CD14-positive monocyte (primary cell): Measurements from ENCODE around the gene JAG2. TPM values are rescaled to one million over a fixed set of nuclear protein-coding genes. Genes with fewer than 3 reads are reported as not detected.

Experiments
- DNase-seq, 3 donors: peaks; one replicate each; pipeline ENCODE4 v3.0.0-alpha.2; 2011 to 2022
- H2AFZ ChIP-seq: 2 replicates; pipeline ENCODE4 v1.6.0; 2012; ENCODE audit warnings: mild to moderate bottlenecking, low read depth, low read length, inconsistent platforms; ENCODE audit not compliant: insufficient read depth, poor library complexity, severe bottlenecking
- H3K27ac ChIP-seq, 2 donors: 1 replicate in 1 of 2; 2 replicates in 1 of 2; pipeline ENCODE4 v1.5.1; 2012 to 2013; ENCODE audit warnings: low read length in 2 of 2, control low read depth in 1 of 2, inconsistent platforms in 1 of 2, low read depth in 1 of 2, mild to moderate bottlenecking in 1 of 2
- H3K27me3 ChIP-seq, 2 donors: one replicate each; pipeline versions ENCODE4 v1.6.0 to v1.6.1; 2011 to 2013; ENCODE audit warnings: low read length in 2 of 2; ENCODE audit not compliant: control insufficient read depth in 2 of 2, insufficient read depth in 2 of 2
- H3K36me3 ChIP-seq, 2 donors: replicated peaks in 1 of 2; 1 replicate in 1 of 2; 2 replicates in 1 of 2; pipeline versions ENCODE4 v1.5.1 to v1.6.1; 2012 to 2013; ENCODE audit warnings: low read length in 2 of 2, control low read depth in 1 of 2, inconsistent platforms in 1 of 2, mild to moderate bottlenecking in 1 of 2; ENCODE audit not compliant: insufficient read depth in 2 of 2, control insufficient read depth in 1 of 2
- H3K4me1 ChIP-seq, 2 donors: 1 replicate in 1 of 2; 2 replicates in 1 of 2; pipeline versions ENCODE4 v1.5.1 to v1.6.1; 2012 to 2013; ENCODE audit warnings: low read length in 2 of 2, control low read depth in 1 of 2, inconsistent platforms in 1 of 2, mild to moderate bottlenecking in 1 of 2, moderate library complexity in 1 of 2; ENCODE audit not compliant: insufficient read depth in 2 of 2, control insufficient read depth in 1 of 2
- H3K4me2 ChIP-seq: replicated peaks from 2 replicates; pipeline ENCODE3; 2012; ENCODE audit warnings: low read length, moderate library complexity, mild to moderate bottlenecking; ENCODE audit not compliant: poor library complexity, severe bottlenecking; ENCODE audit errors: extremely low read depth
- H3K4me3 ChIP-seq, 3 experiments: fragments of 200-600 bp in 1 of 3; sonication (generic) in 1 of 3; replicated peaks in 1 of 3; 1 replicate in 2 of 3; 2 replicates in 1 of 3; pipeline ENCODE4 v1.5.1; 2011 to 2013; ENCODE audit warnings: low read length in 3 of 3, mild to moderate bottlenecking in 3 of 3, control low read depth in 2 of 3, low read depth in 2 of 3, inconsistent platforms in 1 of 3, moderate library complexity in 1 of 3
- H3K79me2 ChIP-seq: 2 replicates; pipeline ENCODE4 v1.6.0; 2012; ENCODE audit warnings: mild to moderate bottlenecking, control low read depth, inconsistent platforms, low read length, moderate library complexity; ENCODE audit not compliant: insufficient read depth
- H3K9ac ChIP-seq: 2 replicates; pipeline ENCODE4 v1.6.0; 2017; ENCODE audit warnings: low read length, mild to moderate bottlenecking; ENCODE audit not compliant: insufficient read depth, poor library complexity, severe bottlenecking
- H3K9me3 ChIP-seq, 2 donors: replicated peaks in 1 of 2; 1 replicate in 1 of 2; 2 replicates in 1 of 2; pipeline versions ENCODE4 v1.5.1 to v1.6.1; 2012 to 2013; ENCODE audit warnings: low read length in 2 of 2, control low read depth in 1 of 2; ENCODE audit not compliant: control insufficient read depth in 1 of 2, insufficient read depth in 1 of 2
- H4K20me1 ChIP-seq: 2 replicates; pipeline ENCODE4 v1.6.0; 2012; ENCODE audit warnings: mild to moderate bottlenecking, low read length, control low read depth, moderate library complexity; ENCODE audit not compliant: insufficient read depth
- H3K27ac Mint-ChIP-seq, 7 donors: one replicate each; pipeline ENCODE4 v1.8.0; 2020; ENCODE audit warnings: mild to moderate bottlenecking in 7 of 7, mixed read lengths in 7 of 7, moderate library complexity in 6 of 7, inconsistent platforms in 2 of 7
- H3K27me3 Mint-ChIP-seq, 3 donors: one replicate each; pipeline ENCODE4 v1.8.0; 2021 to 2022; ENCODE audit warnings: low read depth in 3 of 3, mild to moderate bottlenecking in 3 of 3, mixed read lengths in 3 of 3, moderate library complexity in 3 of 3, inconsistent platforms in 1 of 3
- H3K36me3 Mint-ChIP-seq, 2 donors: one replicate each; pipeline ENCODE4 v1.8.0; 2020; ENCODE audit warnings: mixed read lengths in 2 of 2, inconsistent platforms in 1 of 2, mild to moderate bottlenecking in 1 of 2
- H3K4me1 Mint-ChIP-seq: one replicate; pipeline ENCODE4 v1.8.0; 2020; ENCODE audit warnings: mild to moderate bottlenecking, mixed read lengths
- H3K4me3 Mint-ChIP-seq, 2 donors: one replicate each; pipeline ENCODE4 v1.8.0; 2020; ENCODE audit warnings: mild to moderate bottlenecking in 2 of 2, mixed read lengths in 2 of 2, moderate library complexity in 1 of 2
- H3K9me3 Mint-ChIP-seq, 7 donors: one replicate each; pipeline ENCODE4 v1.8.0; 2020 to 2022; ENCODE audit warnings: mixed read lengths in 7 of 7, mild to moderate bottlenecking in 6 of 7, moderate library complexity in 6 of 7, inconsistent platforms in 2 of 7
- CTCF ChIP-seq: fragments of 200-600 bp; IDR thresholded peaks from one replicate; pipeline ENCODE4 v1.8.0; 2022; ENCODE audit warnings: antibody characterized with exemption, mild to moderate bottlenecking
- WGBS: methylation state at CpG from one replicate; pipeline ENCODE4 v1.1.5; 2013; ENCODE audit warnings: missing lambda C conversion rate; ENCODE audit not compliant: insufficient coverage; 5-methylcytosine and 5-hydroxymethylcytosine counted together
- intact Hi-C, 2 donors: fragments of 100-400 bp; cut with micrococcal nuclease; formaldehyde crosslinking; loops; one replicate each; pipeline versions ENCODE4 v1.15.0 to v1.15.1; 2023
- polyA plus RNA-seq, 3 donors: library from polyadenylated mRNA; depleted of rRNA in 1 of 3; unstranded in 2 of 3; stranded (reverse) in 1 of 3; fragments of 300-500 nt in 2 of 3; fragments of >200 nt in 1 of 3; fragmentation: Illumina TruSeq in 2 of 3; gene quantifications; 1 replicate in 2 of 3; 2 replicates in 1 of 3; pipeline ENCODE4 v1.2.3, GENCODE V29; 2012 to 2021

Gene JAG2
- polyA plus RNA-seq, 3 donors = 1.2 TPM; not detected in 2

GRCh38 chr14:105159344-105159743, 9.2 kb downstream of the JAG2 start:
- Histone ChIP-seq H3K27ac (no peak overlapping the region), H3K36me3 (no peaks in the 10 kb centered on the region), H3K4me2 (no peak overlapping the region), H4K20me1 (no peaks in the 10 kb centered on the region), H3K79me2 (no peaks in the 10 kb centered on the region), H3K4me3 (no peak overlapping the region), H3K9me3 (no peaks in the 10 kb centered on the region), H3K9ac (no peak overlapping the region), H2AFZ (no peak overlapping the region), H3K27me3 (no peaks in the 10 kb centered on the region), H3K4me1 (no peaks in the 10 kb centered on the region)
- DNase-seq = no peak
- Mint-ChIP-seq H3K9me3 (no peaks in the 10 kb centered on the region), H3K27me3 (peaks cover 6 to 11% (median 10%) of the 10 kb centered on the region in 3 donors), H3K4me1 (no peaks in the 10 kb centered on the region), H3K36me3 (no peaks in the 10 kb centered on the region), H3K4me3 (no peak overlapping the region), H3K27ac (no peak overlapping the region)
- 88% methylated on average over 9 of the region's 14 CpGs for WGBS
- intact Hi-C loops = no loop called here
- TF ChIP-seq CTCF = no peak

- H4K20me1 ChIP-seq = no peaks in the 10 kb centered on the region
- intact Hi-C loops = no loop called here
- Mint-ChIP-seq H3K4me3 (no peak overlapping the region), H3K9me3 (no peaks in the 10 kb centered on the region), H3K36me3 (no peaks in the 10 kb centered on the region), H3K27me3 (peaks cover 4 to 11% (median 8%) of the 10 kb centered on the region in 3 donors), H3K27ac (no peak overlapping the region), H3K4me1 (no peaks in the 10 kb centered on the region)
- H2AFZ ChIP-seq = no peak overlapping the region
- no peaks in the 10 kb centered on the region for H3K4me1 ChIP-seq
- no peak for TF ChIP-seq CTCF
- WGBS = 88% methylated on average over 12 of the region's 12 CpGs
- H3K36me3 ChIP-seq = no peaks in the 10 kb centered on the region
- DNase-seq = no peak
- H3K9ac ChIP-seq = no peak overlapping the region
- H3K27me3 ChIP-seq = no peaks in the 10 kb centered on the region
- no peak overlapping the region for H3K4me3 ChIP-seq
- no peaks in the 10 kb centered on the region for H3K79me2 ChIP-seq
- H3K27ac ChIP-seq = no peak overlapping the region
- no peak overlapping the region for H3K4me2 ChIP-seq
- H3K9me3 ChIP-seq = no peaks in the 10 kb centered on the region
Measured at GRCh38 chr14:105158794-105159193, 9.8 kb downstream of the JAG2 start.
